Right lobe of liver (tissue), 6 donors: ENCODE results near the gene PCDHA1. TPM values are rescaled to one million over a fixed set of nuclear protein-coding genes. Genes with fewer than 3 reads are reported as not detected.
A peak's percentile ranks its signal among the peaks of the same experiment; 100 is the strongest.

ENCODE experiments used
- ATAC-seq, 4 donors: fragments of 200-7000 bp; cut with Tn5 transposase; one replicate each; pipeline ENCODE4 v1.9.1; 2020; ENCODE audit warnings: mild to moderate bottlenecking in 4 of 4, moderate library complexity in 4 of 4
- DNase-seq, 3 donors: peaks; one replicate each; pipeline ENCODE4 v3.0.0-alpha.2; 2020
- H3K27ac ChIP-seq, 3 donors: fragments of 200-600 bp; one replicate each; pipeline ENCODE4 v1.8.0; 2022
- H3K27me3 ChIP-seq, 2 donors: fragments of 200-600 bp; one replicate each; pipeline ENCODE4 v1.8.0; 2022
- H3K36me3 ChIP-seq, 4 donors: fragments of 200-600 bp; sonication (generic) in 1 of 4; one replicate each; pipeline versions ENCODE4 v1.5.1 to v1.8.0; 2017 to 2022; ENCODE audit warnings: control low read depth in 1 of 4
- H3K4me1 ChIP-seq, 4 donors: fragments of 200-600 bp; sonication (generic) in 1 of 4; one replicate each; pipeline versions ENCODE4 v1.5.1 to v1.8.0; 2017 to 2022; ENCODE audit warnings: control low read depth in 1 of 4
- H3K4me3 ChIP-seq, 3 donors: fragments of 200-600 bp; one replicate each; pipeline ENCODE4 v1.8.0; 2022
- H3K9me3 ChIP-seq, 4 donors: fragments of 200-600 bp; sonication (generic) in 1 of 4; one replicate each; pipeline versions ENCODE4 v1.5.1 to v1.8.0; 2017 to 2022; ENCODE audit warnings: control low read depth in 1 of 4
- CTCF ChIP-seq, 4 donors: fragments of 200-600 bp in 3 of 4; fragments of 450-650 bp in 1 of 4; IDR thresholded peaks; one replicate each; pipeline versions ENCODE4 v1.5.1 to v1.8.0; 2016 to 2022; ENCODE audit warnings: antibody characterized with exemption in 4 of 4, mild to moderate bottlenecking in 2 of 4
- POLR2A ChIP-seq: fragments of 450-650 bp; IDR thresholded peaks from one replicate; pipeline ENCODE4 v1.6.1; 2017; ENCODE audit warnings: antibody characterized with exemption, mild to moderate bottlenecking
- WGBS: methylation state at CpG from one replicate; pipeline ENCODE4 v1.1.6; 2018; ENCODE audit warnings: low coverage, low lambda C conversion rate; ENCODE audit not compliant: insufficient coverage; ENCODE audit errors: missing lambda C conversion rate; 5-methylcytosine and 5-hydroxymethylcytosine counted together
- intact Hi-C, 2 donors: fragments of 100-400 bp; cut with DNase I; formaldehyde crosslinking; loops; one replicate each; pipeline versions ENCODE4 v1.11.2 to v1.14.1; 2022
- total RNA-seq, 6 experiments: library from RNA; depleted of rRNA in 2 of 6; stranded (reverse); fragments of >200 nt in 2 of 6; fragmentation: NEBNext Ultra II Directional in 3 of 6; extraction: Animal tissue kit (Norgen Biotek cat#: 25700) in 3 of 6; gene quantifications; one replicate each; pipeline versions ENCODE4 v1.1.0 to v1.2.4, GENCODE V29; 2016 to 2023
- donor health status: DM: no; HTN: yes; CAD: no.
- donor health status: DM: no; HTN: no; CAD: no.
- donor health status: DM: no; HTN: no; CAD: no.
- donor health status: DM: no; HTN: yes; CAD: no.
- donor health status: DM: no; HTN: yes; CAD: no.

Gene PCDHA1
- total RNA-seq, 6 experiments from 2014 or later = not detected

GRCh38 chr5:140966293-140967225, 180.6 kb downstream of the PCDHA1 start, which contains the start of gene PCDHAC2:
TSS of gene PCDHAC2 (plus strand) at chr5:140966476. CDS start at chr5:140966767, 291 bp downstream.
- Histone ChIP-seq H3K9me3 (no peaks in the 10 kb centered on the region), H3K4me1 (peaks cover 0 to 8% (median 0%) of the 10 kb centered on the region in 4 donors), H3K36me3 (no peaks in the 10 kb centered on the region), H3K4me3 (peak within 1 kb of the TSS; percentile 45 to 54 (median 48)), H3K27ac (peak within 1 kb of the TSS in 1 of 3 donors; percentile 8), H3K27me3 (peaks cover 0 to 5% of the 10 kb centered on the region in 2 donors)
- WGBS = 7% methylated on average over 22 of the region's 80 CpGs
- ATAC-seq = peak; percentile 79 to 83 (median 82)
- intact Hi-C loops = no loop called here
- TF ChIP-seq POLR2A = no peak
- no peak for TF ChIP-seq CTCF (IDR thresholded peaks at IDR 0.05)
- peak; percentile 49 to 56 (median 51) for DNase-seq

- Histone ChIP-seq H3K9me3 (no peaks in the 10 kb centered on the region), H3K27ac (no peak overlapping the region), H3K4me1 (peaks cover 0 to 8% (median 0%) of the 10 kb centered on the region in 4 donors), H3K4me3 (peak overlapping the region in 2 of 3 donors; percentile 45 to 48), H3K27me3 (peaks cover 0 to 5% of the 10 kb centered on the region in 2 donors), H3K36me3 (no peaks in the 10 kb centered on the region)
- ATAC-seq (peak in 3 of 4 donors; percentile 4 to 10 (median 6)), DNase-seq (no peak)
- TF ChIP-seq CTCF (IDR thresholded peaks at IDR 0.05) = no peak
- no peak for TF ChIP-seq POLR2A
- WGBS = 11% methylated on average over 10 of the region's 34 CpGs
- intact Hi-C loops = no loop called here
Measured at GRCh38 chr5:140967226-140967893, 181.4 kb downstream of the PCDHA1 start.

DNA sequence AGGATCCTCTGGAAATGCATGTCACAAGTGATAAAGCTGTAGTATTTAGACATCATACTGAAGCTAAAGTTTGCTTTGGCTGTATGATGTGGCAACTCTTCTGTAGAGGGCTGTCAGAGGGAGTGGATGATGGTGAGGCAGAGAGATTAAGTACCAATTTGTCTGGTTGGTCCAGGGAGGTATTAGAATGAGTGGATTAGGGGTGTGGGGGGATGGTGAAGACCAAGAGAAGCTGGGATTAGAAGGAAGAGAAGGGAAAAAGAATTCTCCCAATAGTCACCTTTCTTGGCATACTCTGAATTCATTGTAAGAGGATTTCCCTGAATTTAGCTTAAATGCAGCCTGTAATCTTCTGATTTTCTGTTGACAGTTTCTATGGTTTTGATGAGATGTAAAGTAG, 183.9 kb downstream of the PCDHA1 start:
- Histone ChIP-seq H3K27ac (no peak overlapping the region), H3K9me3 (no peaks in the 10 kb centered on the region), H3K4me1 (peaks cover 0 to 8% (median 0%) of the 10 kb centered on the region in 4 donors), H3K36me3 (no peaks in the 10 kb centered on the region), H3K27me3 (peaks cover 0 to 5% of the 10 kb centered on the region in 2 donors), H3K4me3 (no peak overlapping the region)
- no peak for DNase-seq
- no peak for ATAC-seq
- intact Hi-C loops = no loop called here
- TF ChIP-seq CTCF (IDR thresholded peaks at IDR 0.05) (no peak), POLR2A (no peak)

DNA sequence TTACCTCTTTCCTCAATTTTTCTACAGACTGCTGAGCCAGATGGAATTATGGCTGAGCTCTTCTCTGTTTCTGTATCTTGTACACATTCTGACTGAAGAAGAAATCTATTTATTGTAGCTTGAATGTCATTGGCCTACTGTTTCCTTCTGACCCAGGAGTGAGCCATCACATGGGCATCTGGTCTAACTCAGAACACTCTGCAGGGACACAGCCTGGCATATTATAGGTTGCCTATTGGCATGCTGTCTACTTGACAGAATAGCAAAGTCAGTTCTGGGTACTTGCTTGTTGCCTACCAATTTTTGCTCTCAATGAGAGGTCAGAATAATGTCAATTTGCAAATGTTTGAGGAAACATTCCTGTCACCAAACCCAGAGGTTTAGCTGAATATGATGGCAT, 187.6 kb downstream of the PCDHA1 start:
- Histone ChIP-seq H3K9me3 (no peaks in the 10 kb centered on the region), H3K4me3 (no peak overlapping the region), H3K36me3 (no peaks in the 10 kb centered on the region), H3K27ac (no peak overlapping the region), H3K27me3 (no peaks in the 10 kb centered on the region), H3K4me1 (peaks cover 0 to 7% (median 0%) of the 10 kb centered on the region in 4 donors)
- no peak for ATAC-seq
- TF ChIP-seq POLR2A = no peak
- TF ChIP-seq CTCF (IDR thresholded peaks at IDR 0.05) = no peak
- no peak for DNase-seq
- intact Hi-C loops = no loop called here
